Common myeloid progenitor, CD34-positive (primary cell): ENCODE data around the gene PPARGC1A.

Experiments used
- CTCF ChIA-PET: fragments of 350-600 bp; sonication (Branson Sonifier 250); formaldehyde crosslinking; loops from one replicate; lab custom pipeline; 2021; ENCODE audit warnings: antibody characterized with exemption; lab: Charles Lee
- POLR2A ChIA-PET: fragments of 350-600 bp; sonication (Branson Sonifier 250); formaldehyde crosslinking; loops from one replicate; lab custom pipeline; 2021; ENCODE audit warnings: antibody characterized with exemption; lab: Charles Lee
- DNase-seq, 3 donors: peaks; one replicate each; pipeline versions ENCODE4 v3.0.0 to v3.0.0-alpha.2; 2013
- H3K27ac ChIP-seq, 2 experiments: 1 replicate in 1 of 2; 2 replicates in 1 of 2; pipeline ENCODE4 v1.7.0; 2013; ENCODE audit warnings: inconsistent platforms in 2 of 2, low read length in 2 of 2, mild to moderate bottlenecking in 2 of 2, low read depth in 1 of 2, moderate library complexity in 1 of 2; ENCODE audit not compliant: severe bottlenecking in 2 of 2, insufficient read depth in 1 of 2, poor library complexity in 1 of 2
- H3K27me3 ChIP-seq, 5 experiments: replicated peaks in 2 of 5; 1 replicate in 3 of 5; 2 replicates in 2 of 5; pipeline versions ENCODE4 v1.6.1 to v1.7.0; 2013; ENCODE audit warnings: low read length in 4 of 5, mild to moderate bottlenecking in 2 of 5, moderate library complexity in 2 of 5, inconsistent platforms in 1 of 5; ENCODE audit not compliant: insufficient read depth in 5 of 5, control insufficient read depth in 4 of 5
- H3K36me3 ChIP-seq, 4 experiments: 1 replicate in 2 of 4; 2 replicates in 2 of 4; pipeline versions ENCODE4 v1.6.1 to v1.7.0; 2013; ENCODE audit warnings: low read length in 3 of 4, control low read depth in 1 of 4, mild to moderate bottlenecking in 1 of 4; ENCODE audit not compliant: control insufficient read depth in 4 of 4, insufficient read depth in 4 of 4
- H3K4me1 ChIP-seq, 4 experiments: 1 replicate in 3 of 4; 2 replicates in 1 of 4; pipeline versions ENCODE4 v1.6.1 to v1.7.1; 2013; ENCODE audit warnings: low read length in 3 of 4, mild to moderate bottlenecking in 3 of 4, control low read depth in 1 of 4, inconsistent platforms in 1 of 4, moderate library complexity in 1 of 4; ENCODE audit not compliant: control insufficient read depth in 4 of 4, insufficient read depth in 4 of 4; ENCODE audit errors: control extremely low read depth in 1 of 4
- H3K4me3 ChIP-seq, 7 experiments: 1 replicate in 4 of 7; 2 replicates in 3 of 7; pipeline versions ENCODE4 v1.5.1 to v1.7.0; 2013; ENCODE audit warnings: mild to moderate bottlenecking in 7 of 7, low read length in 6 of 7, moderate library complexity in 6 of 7, inconsistent platforms in 2 of 7, low read depth in 2 of 7, control low read depth in 1 of 7; ENCODE audit not compliant: insufficient read depth in 4 of 7, control insufficient read depth in 1 of 7; ENCODE audit errors: extremely low read depth in 1 of 7
- H3K9me3 ChIP-seq, 5 experiments: 1 replicate in 4 of 5; 2 replicates in 1 of 5; pipeline versions ENCODE4 v1.6.1 to v1.7.1; 2013; ENCODE audit warnings: low read length in 4 of 5, mild to moderate bottlenecking in 2 of 5, inconsistent platforms in 1 of 5, low read depth in 1 of 5, moderate library complexity in 1 of 5; ENCODE audit not compliant: control insufficient read depth in 4 of 5, insufficient read depth in 2 of 5; ENCODE audit errors: control extremely low read depth in 1 of 5
- WGBS: methylation state at CpG from one replicate; pipeline ENCODE4 v1.1.5; 2013; ENCODE audit not compliant: insufficient coverage; 5-methylcytosine and 5-hydroxymethylcytosine counted together

PPARGC1A gene

GRCh38 chr4:23899565-23899964, 9.7 kb upstream of the PPARGC1A start:
- no peak for DNase-seq
- H3K4me1 ChIP-seq, result no peaks in the 10 kb centered on the region
- no peaks in the 10 kb centered on the region for H3K9me3 ChIP-seq
- CTCF ChIA-PET, result no interaction called here
- POLR2A ChIA-PET, result no interaction called here
- H3K27ac ChIP-seq, result no peak overlapping the region
- no peak overlapping the region for H3K4me3 ChIP-seq
- peaks cover 0 to 2% (median 0%) of the 10 kb centered on the region in 5 experiments for H3K27me3 ChIP-seq
- H3K36me3 ChIP-seq, result no peaks in the 10 kb centered on the region
- WGBS, result no CpG with 5 or more reads among the region's 4 CpGs

- WGBS, result 45% methylated on average over 2 of the region's 4 CpGs
- Histone ChIP-seq H3K36me3 (no peaks in the 10 kb centered on the region), H3K9me3 (no peaks in the 10 kb centered on the region), H3K27ac (no peak overlapping the region), H3K4me3 (no peak overlapping the region), H3K27me3 (peaks cover 0 to 11% (median 2%) of the 10 kb centered on the region in 5 experiments), H3K4me1 (no peaks in the 10 kb centered on the region)
- POLR2A ChIA-PET, result no interaction called here
- DNase-seq, result no peak
- CTCF ChIA-PET, result no interaction called here
Measured at GRCh38 chr4:23897564-23898109, 7.8 kb upstream of the PPARGC1A start.

GRCh38 chr4:23894021-23894420, 4.2 kb upstream of the PPARGC1A start:
- CTCF ChIA-PET, result no interaction called here
- WGBS, result 86% methylated on average over 1 of the region's 2 CpGs

GRCh38 chr4:23891064-23891421, 1.2 kb upstream of the PPARGC1A start:
- Histone ChIP-seq H3K9me3 (no peaks in the 10 kb centered on the region), H3K36me3 (no peaks in the 10 kb centered on the region), H3K27me3 (peaks cover 2 to 41% (median 13%) of the 10 kb centered on the region in 5 experiments), H3K4me1 (peaks cover 0 to 18% (median 5%) of the 10 kb centered on the region in 4 experiments), H3K4me3 (no peak overlapping the region), H3K27ac (no peak overlapping the region)
- DNase-seq, result no peak
- no CpG with 5 or more reads among the region's 1 CpG for WGBS
- POLR2A ChIA-PET, result no interaction called here
- CTCF ChIA-PET, result interaction anchor here (1.4 kb wide), 1 partner anchor 20 kb away, joined by 3 read pairs; no protein-coding TSS in a partner anchor

More at GRCh38 chr4:23894021-23894420, 4.2 kb upstream of the PPARGC1A start:
- POLR2A ChIA-PET, result no interaction called here
- H3K4me3 ChIP-seq, result no peak overlapping the region
- H3K36me3 ChIP-seq, result no peaks in the 10 kb centered on the region
- peaks cover 2 to 35% (median 9%) of the 10 kb centered on the region in 5 experiments for H3K27me3 ChIP-seq
- no peak for DNase-seq
- H3K9me3 ChIP-seq, result no peaks in the 10 kb centered on the region
- no peak overlapping the region for H3K27ac ChIP-seq
- H3K4me1 ChIP-seq, result peaks cover 0 to 13% (median 2%) of the 10 kb centered on the region in 4 experiments

GRCh38 chr4:23890369-23891063, 669 bp upstream of the PPARGC1A start:
- H3K4me1 ChIP-seq, result peaks cover 0 to 18% (median 5%) of the 10 kb centered on the region in 4 experiments
- 31% methylated on average over 5 of the region's 9 CpGs for WGBS
- H3K4me3 ChIP-seq, result peak overlapping the region in 1 of 7 experiments; percentile 40
- H3K36me3 ChIP-seq, result no peaks in the 10 kb centered on the region
- no peaks in the 10 kb centered on the region for H3K9me3 ChIP-seq
- POLR2A ChIA-PET, result no interaction called here
- peaks cover 2 to 41% (median 13%) of the 10 kb centered on the region in 5 experiments for H3K27me3 ChIP-seq
- H3K27ac ChIP-seq, result no peak overlapping the region
- no peak for DNase-seq
- CTCF ChIA-PET, result interaction anchor here (1.4 kb wide), 1 partner anchor 19 kb away, joined by 3 read pairs; no protein-coding TSS in a partner anchor

GRCh38 chr4:23889391-23889790, 456 bp downstream of the PPARGC1A start:
- H3K27me3 ChIP-seq, result peaks cover 2 to 41% (median 13%) of the 10 kb centered on the region in 5 experiments
- H3K9me3 ChIP-seq, result no peaks in the 10 kb centered on the region
- ChIA-PET CTCF (no interaction called here), POLR2A (no interaction called here)
- H3K36me3 ChIP-seq, result no peaks in the 10 kb centered on the region
- WGBS, result no CpG with 5 or more reads among the region's 3 CpGs
- H3K4me3 ChIP-seq, result peak overlapping the region in 3 of 7 experiments; percentile 30 to 70 (median 48)
- H3K27ac ChIP-seq, result no peak overlapping the region
- DNase-seq, result peak in 1 of 3 donors; percentile 1
- peaks cover 0 to 18% (median 5%) of the 10 kb centered on the region in 4 experiments for H3K4me1 ChIP-seq
